Measurements from ENCODE around the gene MTMR6. TPM values are rescaled to one million over a fixed set of nuclear protein-coding genes. Genes with fewer than 3 reads are reported as not detected.

Gene MTMR6
- total RNA-seq, 1 donor from 2014 or later: 16.1 TPM

Other genes with a start within 250 kb of the MTMR6 start
- not detected for gene PABPC3, start 191.4 kb downstream of the MTMR6 start, total RNA-seq
- not detected for gene AMER2, start 115.2 kb downstream of the MTMR6 start, total RNA-seq
- gene NUP58, start 14.1 kb upstream of the MTMR6 start, total RNA-seq: 28.9 TPM
- 0.08 TPM for gene ATP8A2, start 84.5 kb upstream of the MTMR6 start, total RNA-seq